Measurements from ENCODE around the gene MRPS11. TPM values are rescaled to one million over a fixed set of nuclear protein-coding genes. Genes with fewer than 3 reads are reported as not detected.

MRPS11 gene
- total and polyA plus RNA-seq, 9 of the 15 experiments (the other 6 are each of a cell fraction or from before 2014, with no cell fraction given) = 28.3 to 83.2 (median 53.1) TPM

GRCh38 chr15:88484682-88485331 lies 17.3 kb downstream of the MRPS11 start:
- Histone ChIP-seq H3K9me1 (ENCODE audit: control insufficient read depth, insufficient read depth, low read length) (no peaks in the 10 kb centered on the region), H3K9me3 (replicated peaks; ENCODE audit: control insufficient read depth, insufficient read depth, low read depth, low read length) (no peaks in the 10 kb centered on the region), H3K4me1 (replicated peaks in 1 of 2; ENCODE audit: control insufficient read depth in 2 of 2, insufficient read depth in 2 of 2, low read length in 2 of 2) (peaks cover 0 to 7% of the 10 kb centered on the region in 2 experiments; a peak in 1 of 5 replicates), H3K36me3 (ENCODE audit: control insufficient read depth, insufficient read depth, low read length) (no peaks in the 10 kb centered on the region), H3K79me2 (ENCODE audit: control insufficient read depth, insufficient read depth, low read length) (no peaks in the 10 kb centered on the region), H3K27ac (ENCODE audit: extremely low read depth, low read depth, low read length) (no peak overlapping the region), H3K9ac (ENCODE audit: insufficient read depth in 1 of 2, low read depth in 2 of 2, low read length in 2 of 2) (no peak overlapping the region), H3K4me3 (no peak overlapping the region), H3K4me2 (ENCODE audit: insufficient read depth, low read length) (no peak overlapping the region), H4K20me1 (replicated peaks; ENCODE audit: control insufficient read depth, insufficient read depth, low read length) (no peaks in the 10 kb centered on the region), H2AFZ (ENCODE audit: low read depth, low read length) (no peak overlapping the region), H3K27me3 (ENCODE audit: control insufficient read depth in 2 of 2, insufficient read depth in 2 of 2, low read length in 2 of 2) (no peaks in the 10 kb centered on the region)
- POLR2A ChIA-PET = no interaction called here
- CTCF ChIA-PET (ENCODE audit: low intra/inter-chr PET ratio) = no interaction called here
- no peak for DNase-seq (ENCODE audit: extremely low read depth in 1 of 4, low spot score in 3 of 4)
- TF ChIP-seq ZNF780A (CRISPR knock-in tag; IDR thresholded peaks at IDR 0.05) = no peak
- TF ChIP-seq HDAC1 (IDR thresholded peaks at IDR 0.05) = no peak
- TF ChIP-seq PHF21A (IDR thresholded peaks at IDR 0.05; ENCODE audit: borderline replicate concordance, low read depth) = no peak
- no peak for TF ChIP-seq NCOR1 (IDR thresholded peaks at IDR 0.05)
- ATAC-seq = no peak
- in situ Hi-C loops (cut with MboI) = no loop called here
- BruUV-seq (replicated peaks) = no TSS peak
- FAIRE-seq = no peak
- intact Hi-C loops (cut with micrococcal nuclease) = no loop called here
- WGBS (ENCODE audit: insufficient coverage, low coverage, missing lambda C conversion rate) = 69% methylated on average over 10 of the region's 10 CpGs

- peak overlapping the region in 1 of 2 experiments; percentile 49; a peak in 1 of 4 replicates for H3K9ac ChIP-seq (ENCODE audit: insufficient read depth in 1 of 2, low read depth in 2 of 2, low read length in 2 of 2)
- no peak for FAIRE-seq
- no peaks in the 10 kb centered on the region; the same call in 1 of the 2 replicates for H4K20me1 ChIP-seq (replicated peaks; ENCODE audit: control insufficient read depth, insufficient read depth, low read length)
- H3K9me3 ChIP-seq (replicated peaks; ENCODE audit: control insufficient read depth, insufficient read depth, low read depth, low read length) = no peaks in the 10 kb centered on the region
- H3K79me2 ChIP-seq (ENCODE audit: control insufficient read depth, insufficient read depth, low read length) = no peaks in the 10 kb centered on the region
- no peak overlapping the region for H3K4me3 ChIP-seq
- BruUV-seq (replicated peaks) = no TSS peak
- in situ Hi-C loops (cut with MboI) = no loop called here
- no peaks in the 10 kb centered on the region for H3K36me3 ChIP-seq (ENCODE audit: control insufficient read depth, insufficient read depth, low read length)
- no peak overlapping the region for H2AFZ ChIP-seq (ENCODE audit: low read depth, low read length)
- 18% methylated on average over 2 of the region's 2 CpGs for WGBS (ENCODE audit: insufficient coverage, low coverage, missing lambda C conversion rate)
- H3K27ac ChIP-seq (ENCODE audit: extremely low read depth, low read depth, low read length) = no peak overlapping the region
- no peak for DNase-seq (ENCODE audit: extremely low read depth in 1 of 4, low spot score in 3 of 4)
- H3K9me1 ChIP-seq (ENCODE audit: control insufficient read depth, insufficient read depth, low read length) = no peaks in the 10 kb centered on the region
- intact Hi-C loops (cut with micrococcal nuclease) = no loop called here
- ATAC-seq = peak; percentile 69
- no peak for TF ChIP-seq HNRNPLL (IDR thresholded peaks at IDR 0.05; ENCODE audit: low read depth, low read length, poor library complexity, severe bottlenecking)
- peak; percentile 12 to 16 (median 14); a peak in 1 of 6 replicates for TF ChIP-seq CTCF (IDR thresholded peaks at IDR 0.05 in 2 of 3, conservative IDR thresholded peaks at IDR 0.05 in 1 of 3; ENCODE audit: insufficient read depth in 2 of 3, low read depth in 1 of 3, low read length in 3 of 3)
- CTCF ChIA-PET (ENCODE audit: low intra/inter-chr PET ratio) = no interaction called here
- H3K4me2 ChIP-seq (ENCODE audit: insufficient read depth, low read length) = no peak overlapping the region
- no peaks in the 10 kb centered on the region for H3K27me3 ChIP-seq (ENCODE audit: control insufficient read depth in 2 of 2, insufficient read depth in 2 of 2, low read length in 2 of 2)
- POLR2A ChIA-PET = no interaction called here
- H3K4me1 ChIP-seq (replicated peaks in 1 of 2; ENCODE audit: control insufficient read depth in 2 of 2, insufficient read depth in 2 of 2, low read length in 2 of 2) = peaks cover 0 to 10% of the 10 kb centered on the region in 2 experiments; a peak in 1 of 5 replicates
Observed at GRCh38 chr15:88487178-88487795, 19.8 kb downstream of the MRPS11 start.

Data from K562 (cell line).